Activated T-cell treated with anti-CD3 and anti-CD28 coated beads, Interleukin-2, amount 50 U/mL, for 4 hours (primary cell): Measurements from ENCODE around the gene NLRC5. TPM values are rescaled to one million over a fixed set of nuclear protein-coding genes. Genes with fewer than 3 reads are reported as not detected.

ENCODE experiments used
- ATAC-seq, 2 donors: fragments of 200-7000 bp; cut with Tn5 transposase; one replicate each; pipeline ENCODE4 v1.10.0; 2021
- DNase-seq: peaks from one replicate; pipeline ENCODE4 v3.0.0-alpha.2; 2020
- H3K27me3 Mint-ChIP-seq: one replicate; pipeline ENCODE4 v1.8.0; 2021; ENCODE audit warnings: low read depth, mixed read lengths
- H3K36me3 Mint-ChIP-seq: one replicate; pipeline ENCODE4 v1.8.0; 2022; ENCODE audit warnings: mixed read lengths; ENCODE audit not compliant: insufficient read depth
- H3K4me1 Mint-ChIP-seq: one replicate; pipeline ENCODE4 v1.8.0; 2021; ENCODE audit warnings: low read depth, mixed read lengths
- H3K4me3 Mint-ChIP-seq: one replicate; pipeline ENCODE4 v1.8.0; 2021; ENCODE audit warnings: mild to moderate bottlenecking, moderate library complexity, mixed read lengths
- H3K9me3 Mint-ChIP-seq: one replicate; pipeline ENCODE4 v1.8.0; 2021; ENCODE audit warnings: mixed read lengths
- total RNA-seq, 3 donors: library from RNA; stranded (reverse); gene quantifications; one replicate each; pipeline ENCODE4 v1.2.1, GENCODE V29; 2021

Gene NLRC5, protein sequence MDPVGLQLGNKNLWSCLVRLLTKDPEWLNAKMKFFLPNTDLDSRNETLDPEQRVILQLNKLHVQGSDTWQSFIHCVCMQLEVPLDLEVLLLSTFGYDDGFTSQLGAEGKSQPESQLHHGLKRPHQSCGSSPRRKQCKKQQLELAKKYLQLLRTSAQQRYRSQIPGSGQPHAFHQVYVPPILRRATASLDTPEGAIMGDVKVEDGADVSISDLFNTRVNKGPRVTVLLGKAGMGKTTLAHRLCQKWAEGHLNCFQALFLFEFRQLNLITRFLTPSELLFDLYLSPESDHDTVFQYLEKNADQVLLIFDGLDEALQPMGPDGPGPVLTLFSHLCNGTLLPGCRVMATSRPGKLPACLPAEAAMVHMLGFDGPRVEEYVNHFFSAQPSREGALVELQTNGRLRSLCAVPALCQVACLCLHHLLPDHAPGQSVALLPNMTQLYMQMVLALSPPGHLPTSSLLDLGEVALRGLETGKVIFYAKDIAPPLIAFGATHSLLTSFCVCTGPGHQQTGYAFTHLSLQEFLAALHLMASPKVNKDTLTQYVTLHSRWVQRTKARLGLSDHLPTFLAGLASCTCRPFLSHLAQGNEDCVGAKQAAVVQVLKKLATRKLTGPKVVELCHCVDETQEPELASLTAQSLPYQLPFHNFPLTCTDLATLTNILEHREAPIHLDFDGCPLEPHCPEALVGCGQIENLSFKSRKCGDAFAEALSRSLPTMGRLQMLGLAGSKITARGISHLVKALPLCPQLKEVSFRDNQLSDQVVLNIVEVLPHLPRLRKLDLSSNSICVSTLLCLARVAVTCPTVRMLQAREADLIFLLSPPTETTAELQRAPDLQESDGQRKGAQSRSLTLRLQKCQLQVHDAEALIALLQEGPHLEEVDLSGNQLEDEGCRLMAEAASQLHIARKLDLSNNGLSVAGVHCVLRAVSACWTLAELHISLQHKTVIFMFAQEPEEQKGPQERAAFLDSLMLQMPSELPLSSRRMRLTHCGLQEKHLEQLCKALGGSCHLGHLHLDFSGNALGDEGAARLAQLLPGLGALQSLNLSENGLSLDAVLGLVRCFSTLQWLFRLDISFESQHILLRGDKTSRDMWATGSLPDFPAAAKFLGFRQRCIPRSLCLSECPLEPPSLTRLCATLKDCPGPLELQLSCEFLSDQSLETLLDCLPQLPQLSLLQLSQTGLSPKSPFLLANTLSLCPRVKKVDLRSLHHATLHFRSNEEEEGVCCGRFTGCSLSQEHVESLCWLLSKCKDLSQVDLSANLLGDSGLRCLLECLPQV (N-terminal part only)
- total RNA-seq, result 100 to 1,000 TPM; 143 to 180 (median 158) TPM

- peak; percentile 79 for ATAC-seq
- H3K9me3 Mint-ChIP-seq, result no peaks in the 10 kb centered on the region
Measured at GRCh38 chr16:56988948-56989945, at the start of gene NLRC5. TSS of gene NLRC5 (plus strand) at chr16:56989557. CDS start at chr16:57020713, 31,156 bp downstream.

DNA sequence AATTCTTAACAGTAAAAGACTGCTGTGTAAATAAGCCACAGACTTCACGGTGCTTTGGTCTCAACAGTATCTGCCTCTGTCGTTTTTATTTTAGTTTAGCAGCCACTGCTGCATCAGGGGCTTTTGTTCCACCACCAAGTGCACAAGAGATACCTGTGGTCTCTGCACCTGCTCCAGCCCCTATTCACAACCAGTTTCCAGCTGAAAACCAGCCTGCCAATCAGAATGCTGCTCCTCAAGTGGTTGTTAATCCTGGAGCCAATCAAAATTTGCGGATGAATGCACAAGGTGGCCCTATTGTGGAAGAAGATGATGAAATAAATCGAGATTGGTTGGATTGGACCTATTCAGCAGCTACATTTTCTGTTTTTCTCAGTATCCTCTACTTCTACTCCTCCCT, 49.6 kb upstream of the NLRC5 start:
- peaks cover 72% of the 10 kb centered on the region for H3K4me1 Mint-ChIP-seq
- no peaks in the 10 kb centered on the region for H3K27me3 Mint-ChIP-seq
- H3K36me3 Mint-ChIP-seq, result peaks cover 68% of the 10 kb centered on the region
- no peak overlapping the region for H3K4me3 Mint-ChIP-seq
- no peaks in the 10 kb centered on the region for H3K9me3 Mint-ChIP-seq
- ATAC-seq (no peak), DNase-seq (no peak)

More at GRCh38 chr16:56988948-56989945, at the start of gene NLRC5:
- peak within 1 kb of the TSS; percentile 99 for H3K4me3 Mint-ChIP-seq
- H3K27me3 Mint-ChIP-seq, result no peaks in the 10 kb centered on the region
- peak; percentile 97 for DNase-seq
- H3K36me3 Mint-ChIP-seq, result peaks cover 42% of the 10 kb centered on the region
- peaks cover 67% of the 10 kb centered on the region for H3K4me1 Mint-ChIP-seq

DNA sequence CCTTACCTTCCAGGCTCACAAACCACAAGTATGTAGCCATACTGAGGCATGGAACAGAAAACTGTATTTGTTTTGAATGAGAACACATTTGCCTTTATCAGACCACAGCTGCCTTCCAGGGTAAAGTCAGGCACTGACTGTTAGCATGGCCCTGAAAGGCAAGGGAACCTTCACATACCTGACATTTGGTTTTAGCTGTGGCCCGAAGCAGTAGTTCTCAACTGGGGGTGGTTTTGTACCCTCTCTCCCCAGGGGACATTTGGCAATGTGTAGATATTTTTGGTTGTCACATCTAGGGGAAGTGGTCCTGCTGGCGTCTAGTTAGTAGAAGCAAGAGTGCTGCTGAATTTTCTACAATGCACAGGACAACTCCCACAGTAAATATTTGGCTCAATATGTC, 48.3 kb upstream of the NLRC5 start:
- H3K4me1 Mint-ChIP-seq, result peaks cover 63% of the 10 kb centered on the region
- H3K4me3 Mint-ChIP-seq, result no peak overlapping the region
- no peaks in the 10 kb centered on the region for H3K27me3 Mint-ChIP-seq
- DNase-seq (no peak), ATAC-seq (no peak)
- H3K36me3 Mint-ChIP-seq, result peaks cover 59% of the 10 kb centered on the region
- no peaks in the 10 kb centered on the region for H3K9me3 Mint-ChIP-seq

DNA sequence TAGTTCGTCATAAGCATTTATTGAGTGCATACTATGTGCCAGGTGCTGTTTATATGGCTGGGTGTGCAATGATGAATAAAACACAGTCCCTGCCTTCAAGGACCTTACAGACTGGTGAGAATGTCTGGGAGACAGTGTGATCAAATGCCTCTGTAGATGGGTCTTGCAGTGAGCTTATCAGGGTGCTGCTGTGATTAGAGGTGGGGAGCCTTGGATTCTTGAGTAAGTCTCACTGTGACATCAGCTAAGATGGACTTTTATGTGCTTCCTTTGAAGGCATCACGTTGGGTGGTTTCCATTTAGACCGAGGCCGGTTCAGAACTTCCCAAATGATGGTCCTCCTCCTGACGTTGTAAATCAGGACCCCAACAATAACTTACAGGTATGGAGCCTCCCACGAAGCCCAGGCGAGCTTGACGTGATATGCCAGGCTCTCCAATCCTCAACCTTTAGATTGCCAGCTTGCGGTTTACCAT, 47.5 kb upstream of the NLRC5 start:
- H3K9me3 Mint-ChIP-seq, result no peaks in the 10 kb centered on the region
- no peak for DNase-seq
- ATAC-seq, result no peak
- no peaks in the 10 kb centered on the region for H3K27me3 Mint-ChIP-seq
- H3K4me3 Mint-ChIP-seq, result no peak overlapping the region
- H3K4me1 Mint-ChIP-seq, result peaks cover 59% of the 10 kb centered on the region
- peaks cover 56% of the 10 kb centered on the region for H3K36me3 Mint-ChIP-seq

DNA sequence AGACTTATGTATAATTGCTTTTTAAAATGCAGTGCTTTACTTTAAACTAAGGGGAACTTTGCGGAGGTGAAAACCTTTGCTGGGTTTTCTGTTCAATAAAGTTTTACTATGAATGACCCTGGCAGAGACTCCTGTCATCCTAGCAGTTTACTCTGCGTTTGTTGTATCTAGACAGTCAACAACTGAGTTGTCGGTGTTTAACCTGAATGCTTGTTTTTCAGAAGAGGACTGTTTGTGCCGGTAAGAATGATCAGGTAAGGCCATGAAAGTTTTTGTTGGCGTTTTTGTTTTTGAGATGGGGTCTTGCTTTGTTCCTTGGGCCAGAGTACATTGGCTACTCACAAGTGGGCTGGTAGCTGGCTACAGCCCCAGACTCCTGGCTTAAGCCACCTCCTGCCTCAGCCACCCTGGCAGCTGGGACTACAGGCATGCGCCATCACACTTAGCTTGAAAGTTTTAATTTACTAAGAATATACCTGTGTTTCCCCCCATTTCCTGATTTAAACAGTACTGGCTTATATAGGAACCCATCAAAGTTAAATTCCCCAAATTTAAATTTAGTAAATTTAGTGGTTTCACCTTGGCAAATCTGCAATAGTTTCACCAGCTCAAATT, 45.5 kb upstream of the NLRC5 start:
- Mint-ChIP-seq H3K4me1 (peaks cover 40% of the 10 kb centered on the region), H3K4me3 (no peak overlapping the region), H3K36me3 (peaks cover 43% of the 10 kb centered on the region), H3K27me3 (no peaks in the 10 kb centered on the region), H3K9me3 (no peaks in the 10 kb centered on the region)
- DNase-seq (no peak), ATAC-seq (no peak)

- Mint-ChIP-seq H3K4me3 (no peak overlapping the region), H3K36me3 (peaks cover 32% of the 10 kb centered on the region), H3K4me1 (peaks cover 29% of the 10 kb centered on the region), H3K9me3 (no peaks in the 10 kb centered on the region), H3K27me3 (no peaks in the 10 kb centered on the region)
- DNase-seq, result no peak
- peak; percentile 83 to 85 for ATAC-seq
Measured at GRCh38 chr16:56944954-56945839, 44.2 kb upstream of the NLRC5 start.

GRCh38 chr16:56945847-56946527, 43.4 kb upstream of the NLRC5 start:
- Mint-ChIP-seq H3K4me3 (no peak overlapping the region), H3K9me3 (no peaks in the 10 kb centered on the region), H3K4me1 (peaks cover 33% of the 10 kb centered on the region), H3K36me3 (peaks cover 30% of the 10 kb centered on the region), H3K27me3 (no peaks in the 10 kb centered on the region)
- ATAC-seq (no peak), DNase-seq (no peak)

DNA sequence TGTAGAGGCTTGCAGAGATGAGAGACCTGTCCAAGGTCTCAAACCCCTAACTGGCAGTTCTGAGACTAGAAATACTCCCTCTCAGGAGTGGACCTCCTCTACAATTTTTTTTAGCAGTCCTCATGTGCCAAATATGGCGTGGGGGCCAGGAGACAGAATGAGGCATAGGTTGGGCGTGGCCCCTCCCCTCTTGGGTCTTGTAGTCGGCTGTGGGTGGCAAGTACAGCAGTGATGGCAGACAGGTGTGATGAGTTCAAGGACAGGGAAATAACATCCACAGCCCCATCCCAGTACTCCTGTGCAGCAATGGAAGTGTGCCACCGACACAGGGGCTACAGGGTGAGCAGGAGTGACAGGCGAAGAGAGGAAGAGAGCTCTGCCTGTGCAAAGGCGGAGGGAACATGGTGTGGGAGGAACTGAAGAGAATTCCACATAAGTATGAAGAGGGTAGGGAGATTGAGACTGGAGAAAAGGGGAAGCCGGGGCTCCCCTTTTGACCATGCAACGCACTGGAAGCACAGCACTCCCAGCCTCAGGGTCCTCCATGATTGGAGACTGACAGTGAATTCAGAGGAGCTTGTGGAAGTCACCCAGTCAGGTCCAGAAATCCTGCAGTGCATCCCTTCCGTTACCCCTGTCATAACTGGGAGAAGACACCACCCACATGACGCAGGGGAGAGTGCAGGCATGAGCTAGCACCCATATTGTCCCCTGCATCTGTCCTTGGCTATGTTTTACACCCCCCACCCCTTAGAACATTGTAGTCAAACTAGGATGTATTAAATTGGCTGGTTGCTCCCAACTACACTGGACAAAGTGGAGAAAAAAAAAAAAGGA, 42.4 kb upstream of the NLRC5 start:
- H3K4me1 Mint-ChIP-seq, result peaks cover 38% of the 10 kb centered on the region
- ATAC-seq (no peak), DNase-seq (no peak)
- H3K4me3 Mint-ChIP-seq, result no peak overlapping the region
- H3K9me3 Mint-ChIP-seq, result no peaks in the 10 kb centered on the region
- peaks cover 27% of the 10 kb centered on the region for H3K36me3 Mint-ChIP-seq
- no peaks in the 10 kb centered on the region for H3K27me3 Mint-ChIP-seq

DNA sequence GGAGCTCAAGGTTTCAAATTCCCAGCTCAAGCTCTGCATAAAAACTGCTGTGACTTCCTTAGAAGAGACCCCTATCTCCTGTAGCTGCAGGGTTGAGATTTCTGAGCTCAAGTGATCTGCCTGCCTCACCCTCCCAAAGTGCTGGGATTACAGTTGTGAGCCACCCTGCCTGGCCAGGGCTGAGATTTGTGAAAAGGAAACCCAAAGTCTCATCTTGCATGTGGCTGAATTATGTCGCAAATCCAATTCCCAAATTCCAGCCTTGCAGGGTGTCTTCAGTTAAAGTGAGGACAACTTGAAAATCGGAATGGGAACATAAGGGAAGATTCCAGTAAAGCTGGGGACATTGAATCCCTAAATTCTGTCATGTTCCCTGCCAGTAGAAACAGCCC, 41.8 kb upstream of the NLRC5 start:
- Mint-ChIP-seq H3K4me3 (no peak overlapping the region), H3K9me3 (no peaks in the 10 kb centered on the region), H3K36me3 (peaks cover 24% of the 10 kb centered on the region), H3K27me3 (no peaks in the 10 kb centered on the region), H3K4me1 (peaks cover 38% of the 10 kb centered on the region)
- no peak for DNase-seq
- ATAC-seq, result no peak

DNA sequence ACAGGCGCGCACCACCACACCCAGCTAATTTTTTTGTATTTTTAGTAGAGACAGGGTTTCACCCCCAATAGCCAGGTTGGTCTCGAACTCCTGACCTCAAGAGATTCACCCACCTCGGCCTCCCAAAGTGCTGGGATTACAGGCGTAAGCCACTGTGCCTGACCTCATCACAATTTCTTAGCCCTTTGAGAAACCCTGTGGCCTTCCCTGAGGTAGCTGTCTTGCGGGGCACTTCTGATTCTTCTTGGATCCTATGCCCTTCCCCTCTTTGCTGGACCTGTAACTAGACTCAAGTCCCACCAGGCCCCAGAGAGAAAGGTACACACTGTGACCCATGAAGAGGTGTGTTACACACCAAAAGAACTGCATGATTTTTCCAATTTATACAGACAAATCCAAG, 41.1 kb upstream of the NLRC5 start:
- no peak overlapping the region for H3K4me3 Mint-ChIP-seq
- no peaks in the 10 kb centered on the region for H3K9me3 Mint-ChIP-seq
- DNase-seq (no peak), ATAC-seq (no peak)
- H3K27me3 Mint-ChIP-seq, result no peaks in the 10 kb centered on the region
- peaks cover 17% of the 10 kb centered on the region for H3K36me3 Mint-ChIP-seq
- H3K4me1 Mint-ChIP-seq, result peaks cover 35% of the 10 kb centered on the region

- no peak for ATAC-seq
- H3K9me3 Mint-ChIP-seq, result no peaks in the 10 kb centered on the region
- peaks cover 18% of the 10 kb centered on the region for H3K4me1 Mint-ChIP-seq
- peaks cover 9% of the 10 kb centered on the region for H3K36me3 Mint-ChIP-seq
- no peak for DNase-seq
- no peak overlapping the region for H3K4me3 Mint-ChIP-seq
- no peaks in the 10 kb centered on the region for H3K27me3 Mint-ChIP-seq
Measured at GRCh38 chr16:56950051-56950450, 39.3 kb upstream of the NLRC5 start.
